Peyer's patch (tissue), 4 donors: Measurements from ENCODE around the gene SPON1. TPM values are rescaled to one million over a fixed set of nuclear protein-coding genes. Genes with fewer than 3 reads are reported as not detected.

Experiments used
- DNase-seq, 3 donors: peaks; one replicate each; pipeline ENCODE4 v3.0.0-alpha.2; 2017 to 2019
- H3K27ac ChIP-seq, 4 donors: fragments of 200-600 bp; sonication (generic); one replicate each; pipeline ENCODE4 v1.5.1; 2016 to 2019
- H3K27me3 ChIP-seq, 2 donors: fragments of 200-600 bp; sonication (generic); one replicate each; pipeline ENCODE4 v1.5.1; 2019
- H3K36me3 ChIP-seq, 3 donors: fragments of 200-600 bp; sonication (generic); one replicate each; pipeline ENCODE4 v1.5.1; 2016 to 2019
- H3K4me1 ChIP-seq, 4 donors: fragments of 200-600 bp; sonication (generic); one replicate each; pipeline ENCODE4 v1.5.1; 2016 to 2019
- H3K4me3 ChIP-seq, 4 donors: fragments of 200-600 bp; sonication (generic); 1 replicate in 3 of 4; 2 replicates in 1 of 4; pipeline ENCODE4 v1.5.1; 2016 to 2019; ENCODE audit warnings: mild to moderate bottlenecking in 1 of 4
- H3K9me3 ChIP-seq, 4 donors: fragments of 200-600 bp; sonication (generic); one replicate each; pipeline ENCODE4 v1.5.1; 2016 to 2019; ENCODE audit warnings: mild to moderate bottlenecking in 1 of 4
- CTCF ChIP-seq, 6 experiments: fragments of 450-650 bp in 4 of 6; fragments of 200-600 bp in 2 of 6; sonication (generic) in 1 of 6; IDR thresholded peaks; one replicate each; pipeline ENCODE4 v1.5.1; 2017 to 2019; ENCODE audit warnings: antibody characterized with exemption in 6 of 6, mild to moderate bottlenecking in 3 of 6, moderate library complexity in 1 of 6
- POLR2A ChIP-seq, 2 donors: fragments of 450-650 bp; IDR thresholded peaks; one replicate each; pipeline ENCODE4 v1.5.1; 2017; ENCODE audit warnings: antibody characterized with exemption in 2 of 2, mild to moderate bottlenecking in 2 of 2, moderate library complexity in 2 of 2
- total RNA-seq, 4 donors: library from RNA; depleted of rRNA; stranded (reverse); fragments of >200 nt; gene quantifications; one replicate each; pipeline ENCODE4 v1.1.0, GENCODE V29; 2016

Gene SPON1
- total RNA-seq, 4 donors from 2014 or later: 26.4 to 53.8 (median 48.3) TPM

- H3K9me3 ChIP-seq: no peaks in the 10 kb centered on the region
- H3K27ac ChIP-seq: no peak overlapping the region
- H3K4me1 ChIP-seq: peaks cover 0 to 4% (median 0%) of the 10 kb centered on the region in 4 donors
- no peak for TF ChIP-seq POLR2A (IDR thresholded peaks at IDR 0.05)
- no peak for TF ChIP-seq CTCF (IDR thresholded peaks at IDR 0.05)
- H3K27me3 ChIP-seq: no peaks in the 10 kb centered on the region
- no peak for DNase-seq
- no peaks in the 10 kb centered on the region for H3K36me3 ChIP-seq
- H3K4me3 ChIP-seq: no peak overlapping the region
Measured at GRCh38 chr11:14186046-14186775, 223.7 kb downstream of the SPON1 start.

- H3K9me3 ChIP-seq: no peaks in the 10 kb centered on the region
- no peaks in the 10 kb centered on the region for H3K27me3 ChIP-seq
- H3K4me1 ChIP-seq: peaks cover 0 to 4% (median 0%) of the 10 kb centered on the region in 4 donors
- peak in 1 of 3 donors; percentile 62 for DNase-seq
- H3K27ac ChIP-seq: peak overlapping the region in 2 of 4 donors; percentile 22 to 72
- H3K36me3 ChIP-seq: no peaks in the 10 kb centered on the region
- no peak overlapping the region for H3K4me3 ChIP-seq
- TF ChIP-seq CTCF (IDR thresholded peaks at IDR 0.05): no peak
- TF ChIP-seq POLR2A (IDR thresholded peaks at IDR 0.05): no peak
Measured at GRCh38 chr11:14189874-14190273, 227.4 kb downstream of the SPON1 start.

- H3K9me3 ChIP-seq: no peaks in the 10 kb centered on the region
- DNase-seq: no peak
- H3K36me3 ChIP-seq: no peaks in the 10 kb centered on the region
- no peak for TF ChIP-seq POLR2A (IDR thresholded peaks at IDR 0.05)
- peak overlapping the region in 3 of 4 donors; percentile 9 to 72 (median 65) for H3K27ac ChIP-seq
- no peaks in the 10 kb centered on the region for H3K27me3 ChIP-seq
- no peak overlapping the region for H3K4me3 ChIP-seq
- H3K4me1 ChIP-seq: peaks cover 0 to 4% (median 0%) of the 10 kb centered on the region in 4 donors
Measured at GRCh38 chr11:14190992-14191778, 228.7 kb downstream of the SPON1 start.

- no peak overlapping the region for H3K27ac ChIP-seq
- H3K4me3 ChIP-seq: no peak overlapping the region
- H3K27me3 ChIP-seq: no peaks in the 10 kb centered on the region
- H3K4me1 ChIP-seq: peaks cover 0 to 4% (median 0%) of the 10 kb centered on the region in 4 donors
- no peaks in the 10 kb centered on the region for H3K9me3 ChIP-seq
- no peaks in the 10 kb centered on the region for H3K36me3 ChIP-seq
- DNase-seq: no peak
- TF ChIP-seq CTCF (IDR thresholded peaks at IDR 0.05) (no peak), POLR2A (IDR thresholded peaks at IDR 0.05) (no peak)
Measured at GRCh38 chr11:14193644-14194043, 231.1 kb downstream of the SPON1 start.

GRCh38 chr11:14202251-14203196 is 240.0 kb downstream of the SPON1 start:
- no peaks in the 10 kb centered on the region for H3K4me1 ChIP-seq
- H3K9me3 ChIP-seq: no peaks in the 10 kb centered on the region
- DNase-seq: no peak
- H3K27ac ChIP-seq: no peak overlapping the region
- H3K27me3 ChIP-seq: no peaks in the 10 kb centered on the region
- no peak overlapping the region for H3K4me3 ChIP-seq
- no peaks in the 10 kb centered on the region for H3K36me3 ChIP-seq
- TF ChIP-seq POLR2A (IDR thresholded peaks at IDR 0.05) (no peak), CTCF (IDR thresholded peaks at IDR 0.05) (no peak)
